NCI-H510A treated with DMSO at 0.1 percent for 48 hours (cell line): Measurements from ENCODE around the gene SPAG6.

ENCODE experiments used
- DNase-seq: peaks from one replicate; lab custom pipeline; 2025; lab: John Stamatoyannopoulos, UW

The SPAG6 gene

GRCh38 chr10:22460531-22461403, 115.5 kb downstream of the SPAG6 start:
- DNase-seq: no peak

- no peak for DNase-seq
Measured at GRCh38 chr10:22461891-22462290, 116.6 kb downstream of the SPAG6 start.

GRCh38 chr10:22463255-22463654, 118.0 kb downstream of the SPAG6 start:
- DNase-seq: no peak

GRCh38 chr10:22464966-22465629, 119.8 kb downstream of the SPAG6 start:
- no peak for DNase-seq

GRCh38 chr10:22466763-22467334, 121.6 kb downstream of the SPAG6 start:
- no peak for DNase-seq
